Panc1 (cell line): ENCODE results near the gene PSME1. TPM values are rescaled to one million over a fixed set of nuclear protein-coding genes. Genes with fewer than 3 reads are reported as not detected.

Experiments used
- ATAC-seq: fragments of 200-7000 bp; cut with Tn5 transposase; 2 replicates; pipeline ENCODE4 v1.9.1; 2020; ENCODE audit warnings: mild to moderate bottlenecking, moderate library complexity
- BruUV-seq: library from RNA; stranded (reverse); fragments of 400-500 nt; replicated peaks from 2 replicates; lab custom pipeline; 2021; lab: Mats Ljungman, UMichigan
- CTCF ChIA-PET: fragments of 300-600 bp; sonication (Branson Sonifier 250); formaldehyde crosslinking; loops from one replicate; lab custom pipeline; 2022; ENCODE audit warnings: antibody characterized with exemption; lab: Charles Lee
- POLR2A ChIA-PET: fragments of 300-600 bp; sonication (Branson Sonifier 250); formaldehyde crosslinking; loops from one replicate; lab custom pipeline; 2022; ENCODE audit warnings: antibody characterized with exemption; lab: Charles Lee
- DNase-seq: peaks from one replicate; pipeline ENCODE4 v3.0.0-alpha.2; 2010; ENCODE audit warnings: low read depth, low spot score
- H3K27ac ChIP-seq: 2 replicates; pipeline ENCODE4 v1.5.1; 2011; ENCODE audit warnings: mild to moderate bottlenecking, low read length, inconsistent platforms
- H3K27me3 ChIP-seq: fragments of 200-500 bp; sonication (Bioruptor generic); 2 replicates; pipeline ENCODE4 v1.6.0; 2014; ENCODE audit warnings: low read length, inconsistent platforms; ENCODE audit not compliant: control insufficient read depth, insufficient read depth
- H3K36me3 ChIP-seq: fragments of 200-500 bp; sonication (Bioruptor generic); 2 replicates; pipeline ENCODE4 v1.5.1; 2014; ENCODE audit warnings: inconsistent platforms, mild to moderate bottlenecking, low read length, moderate library complexity; ENCODE audit not compliant: control insufficient read depth, insufficient read depth
- H3K4me1 ChIP-seq: 2 replicates; pipeline ENCODE4 v1.5.1; 2011; ENCODE audit warnings: inconsistent platforms, mild to moderate bottlenecking, low read length, moderate library complexity; ENCODE audit not compliant: control insufficient read depth, insufficient read depth
- H3K4me3 ChIP-seq, 2 experiments: 2 replicates each; pipeline ENCODE4 v1.5.1; 2011 to 2012; ENCODE audit warnings: low read depth in 2 of 2, low read length in 2 of 2, mild to moderate bottlenecking in 2 of 2, inconsistent platforms in 1 of 2, moderate library complexity in 1 of 2
- H3K9me3 ChIP-seq: fragments of 200-500 bp; sonication (Bioruptor generic); 2 replicates; pipeline ENCODE4 v1.5.1; 2014; ENCODE audit warnings: low read depth, mild to moderate bottlenecking, inconsistent platforms, low read length, moderate library complexity; ENCODE audit not compliant: control insufficient read depth, insufficient read depth
- POLR2AphosphoS5 ChIP-seq: IDR thresholded peaks from 2 replicates; pipeline ENCODE4 v1.6.1; 2012; ENCODE audit warnings: mild to moderate bottlenecking, low read depth, low read length, moderate library complexity
- SIN3A ChIP-seq: IDR thresholded peaks from 2 replicates; pipeline ENCODE4 v1.6.1; 2012; ENCODE audit warnings: low read depth, mild to moderate bottlenecking, low read length, moderate library complexity, borderline replicate concordance; ENCODE audit not compliant: insufficient read depth
- TCF7L2 ChIP-seq: IDR thresholded peaks from 2 replicates; pipeline ENCODE4 v1.6.1; 2011; ENCODE audit warnings: mild to moderate bottlenecking, low read depth, low read length, inconsistent platforms
- in situ Hi-C: cut with HindIII; loops from 2 replicates; pipeline ENCODE4 v1.10.0; 2016; ENCODE audit warnings: low sequenced_read_pairs, low pct_unique_long_range_greater_than_20kb
- intact Hi-C: fragments of 100-400 bp; cut with micrococcal nuclease; formaldehyde crosslinking; loops from one replicate; pipeline ENCODE4 v1.10.0; 2022; ENCODE audit not compliant: unreplicated experiment
- total RNA-seq: library from RNA; stranded (reverse); gene quantifications from one replicate; pipeline ENCODE4 v1.2.1, GENCODE V29; 2021; ENCODE audit not compliant: unreplicated experiment
- TF ChIP-seq, protein P1 (sequence below): fragments of 450-650 bp; IDR thresholded peaks from 2 replicates; pipeline ENCODE4 v1.5.1; 2017; ENCODE audit warnings: mild to moderate bottlenecking
- TF ChIP-seq, protein P2 (sequence below), 2 experiments: IDR thresholded peaks; 2 replicates each; pipeline ENCODE4 v1.6.1; 2011 to 2012; ENCODE audit warnings: low read depth in 2 of 2, control low read depth in 1 of 2, low read length in 1 of 2, mild to moderate bottlenecking in 1 of 2, moderate library complexity in 1 of 2; ENCODE audit not compliant: insufficient read depth in 1 of 2

The PSME1 gene
- total RNA-seq, 1 experiment from 2014 or later = 130 TPM

DNA sequence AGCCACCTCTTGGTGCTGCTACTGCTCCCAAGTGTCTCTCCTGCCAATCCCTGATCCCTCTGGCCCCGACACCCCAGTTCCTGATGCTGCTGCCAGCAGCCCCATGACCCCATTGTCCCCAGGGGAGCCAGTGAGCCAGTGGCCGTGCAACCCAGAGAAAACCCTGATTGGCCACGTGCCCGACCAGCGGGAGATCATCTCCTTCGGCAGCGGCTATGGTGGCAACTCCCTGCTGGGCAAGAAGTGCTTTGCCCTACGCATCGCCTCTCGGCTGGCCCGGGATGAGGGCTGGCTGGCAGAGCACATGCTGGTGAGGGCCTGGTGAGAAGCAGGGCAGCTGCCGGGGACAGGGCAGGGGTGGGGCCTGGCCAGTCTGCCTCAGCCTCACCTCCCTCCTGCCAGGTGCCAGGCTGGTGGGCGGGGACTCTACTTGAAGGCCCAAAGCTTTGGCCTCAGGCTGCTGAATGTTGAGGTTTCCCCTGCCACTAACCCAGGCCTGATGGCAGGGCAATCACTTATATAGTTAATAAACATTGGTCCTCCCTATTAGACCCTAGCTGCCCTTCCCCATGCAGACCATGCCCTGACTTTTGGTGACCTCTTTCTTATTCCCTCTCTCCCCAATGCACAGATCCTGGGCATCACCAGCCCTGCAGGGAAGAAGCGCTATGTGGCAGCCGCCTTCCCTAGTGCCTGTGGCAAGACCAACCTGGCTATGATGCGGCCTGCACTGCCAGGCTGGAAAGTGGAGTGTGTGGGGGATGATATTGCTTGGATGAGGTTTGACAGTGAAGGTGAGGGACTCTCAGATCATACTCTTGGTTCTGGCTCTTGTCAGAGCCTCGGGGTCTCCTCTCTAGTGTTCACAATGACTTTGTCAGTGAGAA lies 36.8 kb upstream of the PSME1 start:
- no peak overlapping the region for H3K4me3 ChIP-seq
- H3K9me3 ChIP-seq = no peaks in the 10 kb centered on the region
- H3K27me3 ChIP-seq = no peaks in the 10 kb centered on the region
- peaks cover 5% of the 10 kb centered on the region; the same call in 1 of the 2 replicates for H3K4me1 ChIP-seq
- TF ChIP-seq POLR2AphosphoS5 = no peak
- TF ChIP-seq, protein P1, sequence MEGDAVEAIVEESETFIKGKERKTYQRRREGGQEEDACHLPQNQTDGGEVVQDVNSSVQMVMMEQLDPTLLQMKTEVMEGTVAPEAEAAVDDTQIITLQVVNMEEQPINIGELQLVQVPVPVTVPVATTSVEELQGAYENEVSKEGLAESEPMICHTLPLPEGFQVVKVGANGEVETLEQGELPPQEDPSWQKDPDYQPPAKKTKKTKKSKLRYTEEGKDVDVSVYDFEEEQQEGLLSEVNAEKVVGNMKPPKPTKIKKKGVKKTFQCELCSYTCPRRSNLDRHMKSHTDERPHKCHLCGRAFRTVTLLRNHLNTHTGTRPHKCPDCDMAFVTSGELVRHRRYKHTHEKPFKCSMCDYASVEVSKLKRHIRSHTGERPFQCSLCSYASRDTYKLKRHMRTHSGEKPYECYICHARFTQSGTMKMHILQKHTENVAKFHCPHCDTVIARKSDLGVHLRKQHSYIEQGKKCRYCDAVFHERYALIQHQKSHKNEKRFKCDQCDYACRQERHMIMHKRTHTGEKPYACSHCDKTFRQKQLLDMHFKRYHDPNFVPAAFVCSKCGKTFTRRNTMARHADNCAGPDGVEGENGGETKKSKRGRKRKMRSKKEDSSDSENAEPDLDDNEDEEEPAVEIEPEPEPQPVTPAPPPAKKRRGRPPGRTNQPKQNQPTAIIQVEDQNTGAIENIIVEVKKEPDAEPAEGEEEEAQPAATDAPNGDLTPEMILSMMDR = no peak
- ChIA-PET CTCF (no interaction called here), POLR2A (no interaction called here)
- intact Hi-C loops (no loop called here), in situ Hi-C loops (no loop called here)
- H3K36me3 ChIP-seq = no peaks in the 10 kb centered on the region; the same call in 1 of the 2 replicates
- H3K27ac ChIP-seq = no peak overlapping the region
- ATAC-seq = no peak
- no TSS peak for BruUV-seq
- DNase-seq = no peak

DNA sequence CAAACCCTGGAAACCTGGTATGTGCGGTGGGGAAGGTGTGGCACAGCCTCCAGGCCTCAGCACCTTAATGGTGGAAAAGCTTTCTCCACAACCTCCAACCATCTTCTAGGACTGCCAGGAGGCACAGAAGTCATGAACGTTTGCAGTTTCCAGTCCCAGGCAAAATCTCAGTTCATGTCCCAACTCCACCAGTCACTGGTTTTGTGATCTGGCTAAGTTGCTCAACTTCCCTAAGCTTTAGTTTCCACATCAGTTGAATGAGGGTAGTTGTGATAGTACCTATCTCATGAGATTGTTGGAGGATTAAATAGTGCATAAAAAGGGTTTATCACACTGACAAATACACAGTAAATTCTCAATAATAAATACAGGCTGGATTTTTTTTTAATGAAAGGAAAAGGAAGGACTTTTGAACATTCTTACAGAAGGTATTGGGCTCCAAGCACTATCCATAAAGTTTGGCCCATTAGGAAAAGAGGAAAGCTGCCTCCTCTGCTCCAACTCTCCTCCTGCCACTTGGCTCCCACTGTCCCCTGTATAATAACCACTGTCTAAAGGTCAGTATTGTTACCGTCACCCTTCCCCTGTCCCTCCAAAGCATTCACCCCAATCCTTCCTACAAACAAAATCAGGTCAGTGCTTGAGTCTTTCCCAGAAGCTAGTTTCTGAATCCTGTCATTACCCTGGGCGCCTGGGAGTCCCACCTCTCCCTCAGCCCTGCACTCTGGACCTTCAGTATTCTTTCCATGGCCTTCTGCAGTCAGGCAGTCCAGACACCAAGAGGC lies 35.6 kb upstream of the PSME1 start:
- ATAC-seq (no peak), DNase-seq (no peak)
- Histone ChIP-seq H3K4me3 (no peak overlapping the region), H3K4me1 (no peaks in the 10 kb centered on the region; the same call in 1 of the 2 replicates), H3K9me3 (no peaks in the 10 kb centered on the region), H3K27ac (no peak overlapping the region), H3K27me3 (no peaks in the 10 kb centered on the region), H3K36me3 (no peaks in the 10 kb centered on the region)
- TSS peak; percentile 16 for BruUV-seq
- TF ChIP-seq POLR2AphosphoS5 (no peak), TCF7L2 (no peak), SIN3A (no peak)
- TF ChIP-seq, protein P1 = no peak
- TF ChIP-seq, protein P2, sequence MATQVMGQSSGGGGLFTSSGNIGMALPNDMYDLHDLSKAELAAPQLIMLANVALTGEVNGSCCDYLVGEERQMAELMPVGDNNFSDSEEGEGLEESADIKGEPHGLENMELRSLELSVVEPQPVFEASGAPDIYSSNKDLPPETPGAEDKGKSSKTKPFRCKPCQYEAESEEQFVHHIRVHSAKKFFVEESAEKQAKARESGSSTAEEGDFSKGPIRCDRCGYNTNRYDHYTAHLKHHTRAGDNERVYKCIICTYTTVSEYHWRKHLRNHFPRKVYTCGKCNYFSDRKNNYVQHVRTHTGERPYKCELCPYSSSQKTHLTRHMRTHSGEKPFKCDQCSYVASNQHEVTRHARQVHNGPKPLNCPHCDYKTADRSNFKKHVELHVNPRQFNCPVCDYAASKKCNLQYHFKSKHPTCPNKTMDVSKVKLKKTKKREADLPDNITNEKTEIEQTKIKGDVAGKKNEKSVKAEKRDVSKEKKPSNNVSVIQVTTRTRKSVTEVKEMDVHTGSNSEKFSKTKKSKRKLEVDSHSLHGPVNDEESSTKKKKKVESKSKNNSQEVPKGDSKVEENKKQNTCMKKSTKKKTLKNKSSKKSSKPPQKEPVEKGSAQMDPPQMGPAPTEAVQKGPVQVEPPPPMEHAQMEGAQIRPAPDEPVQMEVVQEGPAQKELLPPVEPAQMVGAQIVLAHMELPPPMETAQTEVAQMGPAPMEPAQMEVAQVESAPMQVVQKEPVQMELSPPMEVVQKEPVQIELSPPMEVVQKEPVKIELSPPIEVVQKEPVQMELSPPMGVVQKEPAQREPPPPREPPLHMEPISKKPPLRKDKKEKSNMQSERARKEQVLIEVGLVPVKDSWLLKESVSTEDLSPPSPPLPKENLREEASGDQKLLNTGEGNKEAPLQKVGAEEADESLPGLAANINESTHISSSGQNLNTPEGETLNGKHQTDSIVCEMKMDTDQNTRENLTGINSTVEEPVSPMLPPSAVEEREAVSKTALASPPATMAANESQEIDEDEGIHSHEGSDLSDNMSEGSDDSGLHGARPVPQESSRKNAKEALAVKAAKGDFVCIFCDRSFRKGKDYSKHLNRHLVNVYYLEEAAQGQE (IDR thresholded peaks at IDR 0.05; ENCODE audit: insufficient read depth in 1 of 2, low read depth in 2 of 2, low read length in 1 of 2) = no peak
- CTCF ChIA-PET = no interaction called here
- in situ Hi-C loops = no loop called here
- intact Hi-C loops = no loop called here
- POLR2A ChIA-PET = no interaction called here
